ENCODE results near the gene CDR2.
"Not testable (repeated sequence)": the region's sequence is repeated elsewhere in the genome, so short reads cannot be mapped to it uniquely, and the experiment has no call there.

Gene CDR2

GRCh38 chr16:22420606-22421135 is 46.3 kb upstream of the CDR2 start:
- no peaks in the 10 kb centered on the region for H3K9me3 ChIP-seq (ENCODE audit: insufficient read depth, low read length)
- no peaks in the 10 kb centered on the region for H4K20me1 ChIP-seq (ENCODE audit: low read depth, low read length)
- H3F3A ChIP-seq (ENCODE audit: insufficient read depth) = no peaks in the 10 kb centered on the region
- TF ChIP-seq CTCF (IDR thresholded peaks at IDR 0.05; ENCODE audit: insufficient read depth, low read length, poor library complexity, severe bottlenecking) (no peak), EZH2phosphoT487 (conservative IDR thresholded peaks at IDR 0.05; ENCODE audit: low read length) (no peak)
- H3K4me2 ChIP-seq (ENCODE audit: low read depth, low read length, poor library complexity, severe bottlenecking) = no peak overlapping the region
- no peaks in the 10 kb centered on the region for H3K27me3 ChIP-seq (ENCODE audit: low read length)
- H3K4me3 ChIP-seq (ENCODE audit: insufficient read depth, low read length, poor library complexity, severe bottlenecking) = no peak overlapping the region
- no peaks in the 10 kb centered on the region for H3K79me2 ChIP-seq (ENCODE audit: insufficient read depth, low read length)
- no peaks in the 10 kb centered on the region for H3K36me3 ChIP-seq (ENCODE audit: low read length)
- no peaks in the 10 kb centered on the region for H3K9me2 ChIP-seq (replicated peaks; ENCODE audit: insufficient read depth, low read length)
- H2AFZ ChIP-seq (ENCODE audit: low read depth, low read length, severe bottlenecking) = no peak overlapping the region
- no peak overlapping the region for H3K9ac ChIP-seq (ENCODE audit: low read length)
- H3K27ac ChIP-seq (ENCODE audit: low read depth, low read length) = no peak overlapping the region

GRCh38 chr16:22419908-22420307 is 45.5 kb upstream of the CDR2 start:
- no peaks in the 10 kb centered on the region for H4K20me1 ChIP-seq (ENCODE audit: low read depth, low read length)
- no peaks in the 10 kb centered on the region for H3F3A ChIP-seq (ENCODE audit: insufficient read depth)
- H3K79me2 ChIP-seq (ENCODE audit: insufficient read depth, low read length) = no peaks in the 10 kb centered on the region
- no peak overlapping the region for H2AFZ ChIP-seq (ENCODE audit: low read depth, low read length, severe bottlenecking)
- H3K9ac ChIP-seq (ENCODE audit: low read length) = no peak overlapping the region
- no peaks in the 10 kb centered on the region for H3K27me3 ChIP-seq (ENCODE audit: low read length)
- no peak overlapping the region for H3K4me3 ChIP-seq (ENCODE audit: insufficient read depth, low read length, poor library complexity, severe bottlenecking)
- TF ChIP-seq EZH2phosphoT487 (conservative IDR thresholded peaks at IDR 0.05; ENCODE audit: low read length) (no peak), CTCF (IDR thresholded peaks at IDR 0.05; ENCODE audit: insufficient read depth, low read length, poor library complexity, severe bottlenecking) (no peak)
- no peaks in the 10 kb centered on the region for H3K9me3 ChIP-seq (ENCODE audit: insufficient read depth, low read length)
- H3K9me2 ChIP-seq (replicated peaks; ENCODE audit: insufficient read depth, low read length) = no peaks in the 10 kb centered on the region
- H3K27ac ChIP-seq (ENCODE audit: low read depth, low read length) = no peak overlapping the region
- no peak overlapping the region for H3K4me2 ChIP-seq (ENCODE audit: low read depth, low read length, poor library complexity, severe bottlenecking)
- no peaks in the 10 kb centered on the region for H3K36me3 ChIP-seq (ENCODE audit: low read length)

- no peaks in the 10 kb centered on the region for H3K9me2 ChIP-seq (replicated peaks; ENCODE audit: insufficient read depth, low read length)
- no peaks in the 10 kb centered on the region for H3K27me3 ChIP-seq (ENCODE audit: low read length)
- no peak overlapping the region for H3K9ac ChIP-seq (ENCODE audit: low read length)
- no peak overlapping the region for H2AFZ ChIP-seq (ENCODE audit: low read depth, low read length, severe bottlenecking)
- no peaks in the 10 kb centered on the region for H3K9me3 ChIP-seq (ENCODE audit: insufficient read depth, low read length)
- TF ChIP-seq EZH2phosphoT487 (conservative IDR thresholded peaks at IDR 0.05; ENCODE audit: low read length) (no peak), CTCF (IDR thresholded peaks at IDR 0.05; ENCODE audit: insufficient read depth, low read length, poor library complexity, severe bottlenecking) (no peak)
- H3K36me3 ChIP-seq (ENCODE audit: low read length) = no peaks in the 10 kb centered on the region
- H3K79me2 ChIP-seq (ENCODE audit: insufficient read depth, low read length) = no peaks in the 10 kb centered on the region
- no peak overlapping the region for H3K4me3 ChIP-seq (ENCODE audit: insufficient read depth, low read length, poor library complexity, severe bottlenecking)
- H3F3A ChIP-seq (ENCODE audit: insufficient read depth) = no peaks in the 10 kb centered on the region
- H4K20me1 ChIP-seq (ENCODE audit: low read depth, low read length) = no peaks in the 10 kb centered on the region
- H3K27ac ChIP-seq (ENCODE audit: low read depth, low read length) = no peak overlapping the region
- no peak overlapping the region for H3K4me2 ChIP-seq (ENCODE audit: low read depth, low read length, poor library complexity, severe bottlenecking)
Observed at GRCh38 chr16:22418826-22419225, 44.4 kb upstream of the CDR2 start.

GRCh38 chr16:22417798-22418197 is 43.4 kb upstream of the CDR2 start:
- H3K79me2 ChIP-seq (ENCODE audit: insufficient read depth, low read length); H3K4me2 ChIP-seq (ENCODE audit: low read depth, low read length, poor library complexity, severe bottlenecking); H2AFZ ChIP-seq (ENCODE audit: low read depth, low read length, severe bottlenecking); H3F3A ChIP-seq (ENCODE audit: insufficient read depth); H3K4me3 ChIP-seq (ENCODE audit: insufficient read depth, low read length, poor library complexity, severe bottlenecking); H3K36me3 ChIP-seq (ENCODE audit: low read length); H4K20me1 ChIP-seq (ENCODE audit: low read depth, low read length); H3K9me2 ChIP-seq (replicated peaks; ENCODE audit: insufficient read depth, low read length); H3K9me3 ChIP-seq (ENCODE audit: insufficient read depth, low read length); H3K27me3 ChIP-seq (ENCODE audit: low read length); H3K27ac ChIP-seq (ENCODE audit: low read depth, low read length); H3K9ac ChIP-seq (ENCODE audit: low read length): not testable (repeated sequence)
